Erythroblast (primary cell): ENCODE data around the gene MED14.

Source experiments
- GATA1 ChIP-seq: IDR thresholded peaks from 2 replicates; pipeline ENCODE4 v1.6.1; 2011; ENCODE audit warnings: low read depth, mild to moderate bottlenecking, control low read depth, low read length, moderate library complexity
- POLR2A ChIP-seq: IDR thresholded peaks from 2 replicates; pipeline ENCODE4 v1.6.1; 2011; ENCODE audit warnings: mild to moderate bottlenecking, low read length

DNA sequence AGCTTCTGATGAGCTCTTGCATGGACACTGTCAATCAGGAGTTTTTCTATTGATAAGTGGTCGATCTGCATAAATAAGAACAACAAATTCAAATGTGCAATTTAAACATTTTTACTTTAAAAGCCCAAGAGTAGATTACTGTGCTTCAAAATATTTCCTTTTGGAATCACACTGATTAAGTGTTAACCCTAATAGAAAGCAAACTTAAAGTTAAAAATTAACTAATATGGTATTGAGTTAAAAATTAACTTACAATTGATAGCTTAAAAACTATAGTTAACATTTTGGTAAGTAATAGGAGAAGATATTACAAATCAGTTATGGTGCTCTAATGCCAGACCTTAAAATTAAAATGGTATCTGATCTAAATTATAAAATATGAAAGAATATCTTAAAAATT lies 25.9 kb downstream of the MED14 start:
- TF ChIP-seq POLR2A, result no peak
- TF ChIP-seq GATA1, result no peak
